HepG2 (cell line): ENCODE data around the gene RCBTB2. TPM values are rescaled to one million over a fixed set of nuclear protein-coding genes. Genes with fewer than 3 reads are reported as not detected.

Experiments
- ATAC-seq: fragments of 200-7000 bp; cut with Tn5 transposase; 3 replicates; pipeline ENCODE4 v1.9.1; 2020; ENCODE audit warnings: mild to moderate bottlenecking, moderate library complexity
- BruUV-seq: library from RNA; stranded (reverse); fragments of 400-500 nt; replicated peaks from 2 replicates; lab custom pipeline; 2021; lab: Mats Ljungman, UMichigan
- CTCF ChIA-PET: fragments of 300-600 bp; formaldehyde crosslinking; extraction: SDS; loops from one replicate; lab custom pipeline; 2021; ENCODE audit warnings: low total read pairs, inconsistent platforms, low intra/inter-chr PET ratio; lab: Yijun Ruan, JAX
- POLR2A ChIA-PET: fragments of 350-600 bp; sonication (Branson Sonifier 250); formaldehyde crosslinking; loops from one replicate; lab custom pipeline; 2020; ENCODE audit warnings: antibody characterized with exemption, inconsistent platforms; lab: Yijun Ruan, JAX
- DNase-seq: peaks from one replicate; pipeline ENCODE4 v3.0.0-alpha.2; 2015; ENCODE audit warnings: low spot score
- FAIRE-seq: peaks from 3 replicates; lab custom pipeline; 2011; peaks lifted over from hg19 to GRCh38; lab: Jason Lieb, UNC
- H2AFZ ChIP-seq: one replicate; pipeline ENCODE4 v1.6.1; 2011; ENCODE audit warnings: low read length, inconsistent platforms
- H3K27ac ChIP-seq: fragments of 300-600 bp; 3 replicates; pipeline ENCODE4 v1.8.0; 2011; ENCODE audit warnings: mixed run types, mild to moderate bottlenecking, mixed read lengths, low read length, inconsistent platforms; ENCODE audit not compliant: insufficient read depth; ENCODE audit errors: extremely low read length
- H3K27me3 ChIP-seq, 2 experiments: fragments of 200-600 bp in 1 of 2; 2 replicates in 1 of 2; 3 replicates in 1 of 2; pipeline versions ENCODE4 v1.6.0 to v1.8.0; 2011; ENCODE audit warnings: low read length in 2 of 2, mild to moderate bottlenecking in 2 of 2, moderate library complexity in 2 of 2, inconsistent platforms in 1 of 2; ENCODE audit not compliant: insufficient read depth in 2 of 2, control insufficient read depth in 1 of 2
- H3K36me3 ChIP-seq, 2 experiments: fragments of 200-600 bp in 1 of 2; replicated peaks in 1 of 2; 2 replicates in 1 of 2; 3 replicates in 1 of 2; pipeline versions ENCODE4 v1.5.1 to v1.8.0; 2011; ENCODE audit warnings: low read length in 2 of 2, inconsistent platforms in 1 of 2; ENCODE audit not compliant: insufficient read depth in 2 of 2, control insufficient read depth in 1 of 2
- H3K4me1 ChIP-seq: 2 replicates; pipeline ENCODE4 v1.5.1; 2012; ENCODE audit warnings: low read length, inconsistent platforms; ENCODE audit not compliant: insufficient read depth
- H3K4me2 ChIP-seq: 2 replicates; pipeline ENCODE4 v1.6.0; 2011; ENCODE audit warnings: low read depth, low read length, inconsistent platforms
- H3K4me3 ChIP-seq, 3 experiments: fragments of 200-600 bp in 1 of 3; sonication (generic), shearing (Covaris generic) in 1 of 3; replicated peaks in 1 of 3; 2 replicates each; pipeline ENCODE4 v1.5.1; 2011 to 2016; ENCODE audit warnings: low read length in 3 of 3, inconsistent platforms in 2 of 3, low read depth in 2 of 3, mild to moderate bottlenecking in 2 of 3, control low read depth in 1 of 3, mixed read lengths in 1 of 3; ENCODE audit not compliant: insufficient read depth in 1 of 3
- H3K79me2 ChIP-seq: one replicate; pipeline ENCODE4 v1.6.1; 2011; ENCODE audit warnings: low read length, inconsistent platforms; ENCODE audit not compliant: insufficient read depth
- H3K9ac ChIP-seq: 2 replicates; pipeline ENCODE4 v1.6.0; 2011; ENCODE audit warnings: mild to moderate bottlenecking, low read depth, low read length, inconsistent platforms; ENCODE audit not compliant: insufficient read depth
- H3K9me3 ChIP-seq: 2 replicates; pipeline ENCODE4 v1.5.1; 2012; ENCODE audit warnings: mild to moderate bottlenecking, low read length
- H4K20me1 ChIP-seq: 2 replicates; pipeline ENCODE4 v1.6.0; 2011; ENCODE audit warnings: inconsistent platforms, mild to moderate bottlenecking, low read length, moderate library complexity; ENCODE audit not compliant: insufficient read depth
- AHDC1 ChIP-seq: sonication (generic); formaldehyde crosslinking; IDR thresholded peaks from 2 replicates; pipeline ENCODE4 v1.5.1; 2020; ENCODE audit warnings: mild to moderate bottlenecking, missing genetic modification reagents, borderline replicate concordance
- DBP ChIP-seq: sonication (generic); formaldehyde crosslinking; IDR thresholded peaks from 2 replicates; pipeline ENCODE4 v1.4.0; 2020; ENCODE audit warnings: missing genetic modification reagents; ENCODE audit errors: not compliant biosample characterization
- HMGXB4 ChIP-seq, 2 experiments: sonication (generic) in 1 of 2; formaldehyde crosslinking in 1 of 2; IDR thresholded peaks; 2 replicates each; pipeline versions ENCODE4 v1.4.0 to v1.6.1; 2018 to 2020; ENCODE audit warnings: missing genetic modification reagents in 2 of 2, borderline replicate concordance in 1 of 2, low read depth in 1 of 2, mild to moderate bottlenecking in 1 of 2, missing biosample characterization in 1 of 2
- HNRNPL ChIP-seq: fragments of 200-400 bp; formaldehyde crosslinking; IDR thresholded peaks from 2 replicates; pipeline ENCODE4 v1.6.1; 2017; ENCODE audit warnings: mild to moderate bottlenecking, low read depth, low read length
- PAWR ChIP-seq: sonication (generic); formaldehyde crosslinking; IDR thresholded peaks from 2 replicates; pipeline ENCODE4 v1.4.0; 2020; ENCODE audit warnings: missing genetic modification reagents, mild to moderate bottlenecking, borderline replicate concordance
- RORA ChIP-seq: sonication (generic); formaldehyde crosslinking; IDR thresholded peaks from 2 replicates; pipeline ENCODE4 v1.5.0; 2020; ENCODE audit warnings: mild to moderate bottlenecking, missing genetic modification reagents, moderate library complexity
- SETDB1 ChIP-seq: sonication (generic); formaldehyde crosslinking; IDR thresholded peaks from 2 replicates; pipeline ENCODE4 v1.5.1; 2020; ENCODE audit warnings: missing genetic modification reagents, mild to moderate bottlenecking, borderline replicate concordance
- TERF1 ChIP-seq: sonication (generic); formaldehyde crosslinking; IDR thresholded peaks from 2 replicates; pipeline ENCODE4 v1.8.0; 2022; ENCODE audit warnings: mild to moderate bottlenecking, missing genetic modification reagents, moderate library complexity
- THAP11 ChIP-seq: IDR thresholded peaks from 2 replicates; pipeline ENCODE4 v1.6.1; 2016; ENCODE audit warnings: missing biosample characterization, missing genetic modification reagents
- ZNF550 ChIP-seq: sonication (generic); formaldehyde crosslinking; IDR thresholded peaks from 2 replicates; pipeline ENCODE4 v1.4.0; 2020; ENCODE audit warnings: mild to moderate bottlenecking, missing genetic modification reagents, borderline replicate concordance
- ZNF780A ChIP-seq: sonication (generic); formaldehyde crosslinking; IDR thresholded peaks from 2 replicates; pipeline ENCODE4 v1.8.0; 2022; ENCODE audit warnings: mild to moderate bottlenecking, missing genetic modification reagents, moderate library complexity
- WGBS: methylation state at CpG from one replicate; pipeline ENCODE4 v1.1.6; 2017; ENCODE audit warnings: low lambda C conversion rate; 5-methylcytosine and 5-hydroxymethylcytosine counted together
- in situ Hi-C: cut with HindIII; loops from 2 replicates; pipeline ENCODE4 v1.10.0; 2017; ENCODE audit warnings: low pct_unique_long_range_greater_than_20kb; ENCODE audit not compliant: extremely low pct_ligation_motif_present
- intact Hi-C: fragments of 100-400 bp; cut with micrococcal nuclease; formaldehyde crosslinking; loops from one replicate; pipeline ENCODE4 v1.10.0; 2022; ENCODE audit not compliant: unreplicated experiment
- polyA plus RNA-seq, 8 experiments: library from polyadenylated mRNA; depleted of rRNA in 3 of 8; stranded (reverse) in 7 of 8; unstranded in 1 of 8; fragments of >200 nt; fragmentation: Illumina TruSeq in 4 of 8; extraction: Trizol in 4 of 8; gene quantifications; 2 replicates each; pipeline versions ENCODE4 v1.2.1 to v1.2.3, GENCODE V29; 2011 to 2016; ENCODE audit warnings: low read depth in 4 of 8, missing spikeins in 1 of 8, mixed read lengths in 1 of 8; ENCODE audit not compliant: insufficient read depth in 1 of 8
- total RNA-seq, 5 experiments: library from RNA; depleted of rRNA; stranded (reverse); fragments of >200 nt; fragmentation: Illumina TruSeq; extraction: Trizol; gene quantifications; 2 replicates each; pipeline ENCODE4 v1.2.3, GENCODE V29; 2016; ENCODE audit warnings: low read depth in 1 of 5

The RCBTB2 gene
- total and polyA plus RNA-seq, 2 of the 13 experiments (the other 11 are each of a cell fraction or from before 2014, with no cell fraction given), result 1.9 to 2.7 TPM

- peak; percentile 56; the same call in 1 of the 2 replicates for TF ChIP-seq AHDC1 (CRISPR knock-in tag)
- no peak for TF ChIP-seq TERF1 (CRISPR knock-in tag)
- TF ChIP-seq THAP11, result peak; percentile 2; the same call in 1 of the 2 replicates
These were observed 1.2 kb downstream of the RCBTB2 start (continued) for GRCh38 chr13:48531416-48532255.

- Histone ChIP-seq H3K36me3 (no peaks in the 10 kb centered on the region), H3K79me2 (no peaks in the 10 kb centered on the region), H3K4me3 (no peak overlapping the region), H4K20me1 (no peaks in the 10 kb centered on the region), H3K4me1 (peaks cover 26% of the 10 kb centered on the region), H3K4me2 (no peak overlapping the region), H3K9ac (no peak overlapping the region), H3K27me3 (no peaks in the 10 kb centered on the region; a peak in 1 of 5 replicates), H3K9me3 (no peaks in the 10 kb centered on the region), H3K27ac (no peak overlapping the region), H2AFZ (no peak overlapping the region)
- in situ Hi-C loops (no loop called here), intact Hi-C loops (no loop called here)
- FAIRE-seq (no peak), ATAC-seq (no peak), DNase-seq (no peak)
- WGBS, result 95% methylated on average over 6 of the region's 6 CpGs
- no TSS peak for BruUV-seq
- POLR2A ChIA-PET, result no interaction called here
- CTCF ChIA-PET, result no interaction called here
- TF ChIP-seq PAWR (CRISPR knock-in tag) (no peak), DBP (CRISPR knock-in tag) (no peak), HMGXB4 (CRISPR knock-in tag; IDR thresholded peaks at IDR 0.05; ENCODE audit: borderline replicate concordance in 1 of 2, low read depth in 1 of 2) (no peak), SETDB1 (CRISPR knock-in tag) (no peak), HNRNPL (no peak), ZNF550 (no peak), RORA (CRISPR knock-in tag) (no peak), ZNF780A (CRISPR knock-in tag) (no peak)
These were observed 2.0 kb downstream of the RCBTB2 start for GRCh38 chr13:48530833-48531232.
